NCI-H526 (cell line): Measurements from ENCODE around the gene ROBO2.

ENCODE experiments used
- DNase-seq, 2 experiments: peaks; one replicate each; lab custom pipeline; 2025; lab: John Stamatoyannopoulos, UW

ROBO2 gene

DNA sequence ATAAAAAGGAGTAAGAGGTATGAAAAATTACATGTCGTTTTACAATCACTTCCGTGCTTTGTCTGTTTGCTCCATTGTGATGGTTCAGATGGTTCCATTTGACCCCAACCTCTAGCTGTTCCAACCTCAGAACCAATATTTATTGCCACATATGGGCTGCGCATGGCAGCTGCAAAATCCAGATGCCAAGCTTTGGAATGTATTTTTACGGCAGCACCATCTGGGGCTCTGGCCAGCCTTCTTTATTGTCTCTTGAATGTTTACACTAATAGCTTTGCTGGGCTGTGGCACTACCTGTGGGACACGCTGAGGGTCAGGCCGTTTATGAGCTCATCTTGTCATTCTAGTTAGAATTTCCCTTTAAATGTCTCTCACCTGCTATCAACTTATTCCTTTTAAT lies 219.8 kb downstream of the ROBO2 start:
- no peak for DNase-seq

GRCh38 chr3:77262361-77262760 lies 222.5 kb downstream of the ROBO2 start:
- DNase-seq: no peak

- DNase-seq: no peak
Measured at GRCh38 chr3:77267589-77267988, 227.7 kb downstream of the ROBO2 start.

GRCh38 chr3:77271306-77271705 lies 231.4 kb downstream of the ROBO2 start:
- no peak for DNase-seq

DNA sequence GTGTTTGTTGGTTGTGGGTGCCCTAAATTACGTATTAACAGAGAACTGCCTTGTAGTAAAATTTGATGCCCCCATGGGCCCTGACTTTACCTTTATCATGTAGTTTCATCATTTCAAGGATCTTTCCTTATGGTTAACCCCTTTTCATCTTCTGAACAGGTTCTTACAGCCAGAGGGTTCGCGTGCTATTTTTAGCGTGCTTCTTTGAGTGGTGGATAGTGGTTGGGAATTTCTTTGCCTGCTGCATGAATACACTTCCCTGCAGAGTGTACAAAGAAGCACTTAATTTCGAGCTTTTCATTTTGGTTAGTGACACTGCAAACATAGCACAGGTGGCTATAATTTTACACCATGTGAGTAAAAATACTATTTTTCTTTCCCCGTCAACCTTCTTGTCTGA lies 231.8 kb downstream of the ROBO2 start:
- no peak for DNase-seq

DNA sequence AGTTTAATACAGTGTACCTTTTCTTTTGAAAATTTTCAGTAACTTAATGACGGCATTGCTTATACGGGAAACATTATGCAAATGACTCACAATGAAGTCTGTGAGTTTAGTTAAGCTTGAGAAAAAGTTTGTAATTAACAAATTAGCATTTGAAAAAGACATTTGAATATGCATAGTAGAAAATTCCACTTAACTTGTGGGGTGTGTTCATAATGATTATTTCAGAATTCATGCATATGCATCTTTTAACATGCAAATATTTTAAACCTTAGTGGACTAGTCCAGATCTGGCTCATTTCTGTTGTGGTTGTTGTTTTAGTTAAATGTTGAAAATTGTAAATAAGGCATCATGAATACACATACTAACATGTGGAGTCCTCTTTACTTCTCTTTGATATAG lies 239.4 kb downstream of the ROBO2 start:
- no peak for DNase-seq

DNA sequence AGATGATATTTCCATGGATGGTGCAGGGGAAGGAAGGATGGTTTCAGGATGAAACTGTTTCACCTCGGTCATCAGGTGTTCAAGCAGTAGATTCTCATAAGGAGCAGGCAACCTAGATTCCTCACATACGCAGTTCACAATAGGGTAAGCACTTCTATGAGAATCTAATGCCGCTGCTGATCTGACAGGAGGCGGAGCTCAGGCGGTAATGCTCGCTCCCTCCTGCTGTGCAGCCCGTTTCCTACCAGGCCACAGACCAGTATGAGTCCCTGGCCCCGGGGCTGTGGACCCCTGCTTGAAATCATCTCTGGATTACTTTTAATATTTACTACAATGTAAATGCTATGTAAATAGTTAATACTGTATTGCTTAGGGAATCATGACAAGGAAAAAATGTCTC lies 241.8 kb downstream of the ROBO2 start:
- DNase-seq: no peak

DNA sequence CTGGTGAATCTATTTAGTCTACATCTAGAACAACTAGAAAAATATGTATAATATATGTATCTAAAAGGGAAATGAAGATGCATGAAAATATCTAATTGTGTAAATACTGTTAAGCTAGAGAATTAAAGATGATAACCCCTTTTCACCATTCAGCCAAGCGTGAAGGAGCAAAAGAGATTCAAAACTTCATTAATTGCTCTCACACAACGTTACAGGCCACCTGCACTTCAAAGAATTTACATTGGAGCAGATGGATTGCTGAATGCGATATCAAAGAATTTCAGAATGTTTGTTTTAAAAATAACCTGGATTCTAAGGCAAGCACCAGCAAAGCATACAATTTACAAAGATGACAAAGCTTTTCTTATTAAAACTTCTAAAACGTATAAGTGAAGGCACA lies 243.2 kb downstream of the ROBO2 start:
- no peak for DNase-seq

- DNase-seq: no peak
Measured at GRCh38 chr3:77288348-77288747, 248.4 kb downstream of the ROBO2 start.

GRCh38 chr3:77296527-77296926 lies 256.6 kb downstream of the ROBO2 start:
- no peak for DNase-seq

DNA sequence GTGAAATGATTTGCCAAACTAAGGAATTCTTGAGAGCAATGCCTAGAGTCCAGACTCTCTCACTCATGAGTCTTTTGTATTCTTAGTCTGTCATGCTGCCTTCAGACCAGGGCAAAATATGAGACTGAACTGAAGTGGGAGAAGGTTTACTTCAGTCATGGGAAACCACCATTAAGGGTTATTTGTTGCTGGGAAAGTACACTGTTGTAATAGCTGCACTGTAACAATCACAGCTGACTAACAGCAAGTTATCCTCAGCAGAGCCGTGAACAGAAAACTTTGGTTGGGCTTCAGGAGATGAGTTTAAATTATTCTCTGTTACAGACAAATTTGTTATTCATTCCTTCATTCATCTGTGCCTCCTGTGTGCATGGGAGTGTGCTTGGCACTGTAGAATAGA lies 258.5 kb downstream of the ROBO2 start:
- no peak for DNase-seq

DNA sequence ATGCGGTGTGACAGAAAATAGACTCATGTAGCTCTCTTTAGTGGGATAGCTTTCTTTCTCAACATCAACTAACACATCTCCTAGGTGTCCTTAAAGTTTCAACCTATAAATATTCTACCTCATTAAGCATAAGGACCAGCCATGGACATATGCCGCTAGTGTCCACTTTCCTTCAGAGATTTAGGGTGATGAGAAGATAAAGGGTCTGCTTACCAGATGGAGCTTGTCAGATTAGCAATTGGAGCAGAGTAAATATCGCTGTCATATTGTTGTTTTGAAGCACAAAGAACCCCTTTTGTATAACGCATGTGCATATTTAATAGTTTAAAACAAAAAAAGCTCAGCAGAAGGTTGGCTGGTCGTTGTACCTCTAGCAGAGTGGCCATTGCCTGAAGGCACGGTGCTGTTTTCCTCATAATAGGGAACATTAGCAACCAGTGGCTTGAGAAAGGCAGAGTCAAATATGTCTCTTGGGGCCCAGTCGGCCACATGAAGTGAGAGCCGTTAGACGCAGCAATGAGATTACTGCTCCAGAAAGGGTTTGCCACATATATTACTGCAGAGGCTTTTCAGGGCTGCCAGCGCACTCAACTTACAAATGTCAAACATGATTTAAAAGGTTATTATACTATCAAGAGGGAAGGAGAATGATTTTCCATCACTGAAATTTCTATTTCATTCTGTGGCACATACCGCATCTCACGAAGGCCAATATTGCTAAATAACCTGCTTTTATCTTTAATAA lies 264.2 kb downstream of the ROBO2 start:
- no peak for DNase-seq

- DNase-seq: no peak
Measured at GRCh38 chr3:77304700-77305021, 264.8 kb downstream of the ROBO2 start.

- DNase-seq: no peak
Measured at GRCh38 chr3:77309460-77309859, 269.6 kb downstream of the ROBO2 start.

GRCh38 chr3:77313843-77314242 lies 273.9 kb downstream of the ROBO2 start:
- no peak for DNase-seq

DNA sequence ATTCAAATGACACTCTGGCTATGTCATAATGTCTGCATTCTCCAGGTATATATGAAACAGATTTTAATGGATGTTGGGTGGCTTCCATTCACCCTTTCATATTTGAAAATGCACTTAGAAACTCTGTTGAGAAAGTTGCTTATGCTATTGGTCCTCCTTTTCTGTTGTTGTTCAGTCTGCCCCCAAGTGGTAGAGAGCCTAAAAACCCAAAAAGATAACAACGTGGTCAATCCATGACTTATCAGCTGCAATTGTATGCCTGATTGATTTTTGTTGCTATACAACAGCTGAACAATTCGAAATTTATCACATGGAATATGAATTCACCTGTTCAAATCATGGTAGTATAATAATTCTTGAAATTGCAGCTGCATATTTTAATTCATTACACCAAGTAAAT lies 279.8 kb downstream of the ROBO2 start:
- no peak for DNase-seq

DNA sequence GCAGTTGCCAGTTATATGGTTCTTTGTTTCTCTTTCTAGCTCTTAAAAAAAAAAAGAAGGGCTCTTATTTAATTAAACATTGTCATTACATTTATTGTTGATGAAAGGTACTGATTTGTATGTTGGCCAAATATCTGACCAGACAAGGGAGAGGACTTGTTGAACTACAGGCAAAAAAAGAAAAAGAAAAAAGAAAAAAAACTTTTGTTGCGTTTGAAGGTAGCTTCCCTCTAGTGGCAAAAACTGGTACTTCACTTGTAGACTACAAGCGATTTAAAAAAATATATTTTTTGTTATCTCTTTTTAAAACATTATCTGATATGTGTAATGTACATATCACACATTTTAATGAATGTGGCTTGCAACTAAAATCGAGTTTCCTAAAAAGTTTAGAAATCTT lies 280.6 kb downstream of the ROBO2 start:
- DNase-seq: peak in 1 of 2 experiments; percentile 31

DNA sequence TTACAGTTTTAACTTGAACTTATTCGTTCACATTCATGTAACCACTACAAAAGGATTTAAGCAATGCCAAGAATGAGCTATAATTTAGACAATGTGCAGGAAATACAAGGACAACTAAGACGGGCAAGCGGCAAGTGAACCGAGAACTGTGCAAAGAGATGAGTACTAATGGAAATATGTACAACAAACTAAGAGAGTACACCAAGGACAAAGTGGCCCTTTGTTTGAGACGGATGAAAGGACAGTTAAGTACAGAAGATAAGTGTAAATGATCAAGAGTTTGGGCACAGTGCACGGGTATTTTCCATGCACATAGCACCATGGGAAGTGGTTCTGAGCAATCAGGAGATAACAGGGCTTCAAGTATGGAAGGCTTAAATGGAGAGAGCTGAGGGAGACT lies 281.7 kb downstream of the ROBO2 start:
- DNase-seq: no peak

DNA sequence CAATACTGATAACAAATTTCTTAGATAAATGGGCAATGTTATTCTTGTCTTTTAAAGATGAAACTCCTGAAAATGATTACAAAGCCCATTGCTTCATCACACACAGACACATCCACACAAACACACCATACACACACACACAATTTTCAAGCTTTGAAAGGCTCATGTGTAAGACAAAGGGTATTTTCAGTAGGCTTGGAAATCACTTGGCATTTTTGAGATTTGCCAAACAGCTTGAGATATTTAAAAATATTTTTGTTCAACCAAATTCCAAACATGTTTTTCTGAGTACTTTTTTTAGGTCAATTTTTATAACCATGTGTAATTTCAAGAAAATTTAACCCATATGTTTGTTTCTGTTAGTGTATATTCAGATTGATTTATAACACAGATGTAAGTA lies 283.7 kb downstream of the ROBO2 start:
- no peak for DNase-seq

- DNase-seq: no peak
Measured at GRCh38 chr3:77324105-77324504, 284.2 kb downstream of the ROBO2 start.

- no peak for DNase-seq
Measured at GRCh38 chr3:77325280-77325679, 285.4 kb downstream of the ROBO2 start.

GRCh38 chr3:77325702-77326101 lies 285.8 kb downstream of the ROBO2 start:
- DNase-seq: no peak

DNA sequence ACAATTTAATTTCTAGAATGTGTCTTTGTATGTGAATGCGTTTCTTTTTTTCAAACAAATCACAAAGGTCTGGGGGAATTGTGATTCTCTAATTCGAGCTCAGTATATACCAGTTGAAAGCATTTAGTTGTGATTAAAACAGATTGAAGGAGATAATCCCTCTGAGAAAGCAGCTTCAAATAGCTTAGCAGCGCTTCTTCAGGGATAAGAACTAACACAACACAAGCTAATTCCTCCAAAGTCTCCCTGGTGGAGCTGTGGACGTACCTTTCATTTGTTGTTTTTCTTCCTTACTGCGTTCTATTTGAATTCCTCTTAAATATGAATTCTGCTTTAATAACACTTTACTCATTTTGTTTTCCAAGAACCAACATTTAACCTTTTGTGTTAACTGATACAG lies 286.7 kb downstream of the ROBO2 start:
- no peak for DNase-seq

DNA sequence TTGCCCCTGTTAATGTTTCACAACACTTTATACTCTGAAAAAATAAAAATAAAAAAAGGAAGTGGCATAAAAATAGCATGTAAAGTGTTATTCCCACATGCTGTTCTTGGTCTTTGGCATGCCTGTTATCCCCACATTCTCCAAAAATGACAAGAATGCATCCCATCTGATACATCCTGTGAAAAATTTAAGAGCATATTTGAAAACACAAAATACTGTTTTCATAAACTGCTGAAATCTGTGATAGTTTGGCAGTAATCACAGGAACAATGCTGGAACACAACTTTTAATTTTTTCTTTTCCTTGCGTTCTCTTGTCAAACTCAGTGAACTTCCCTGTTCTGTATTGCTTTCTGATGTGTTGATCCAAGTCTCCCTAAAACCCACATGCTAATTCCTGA lies 288.8 kb downstream of the ROBO2 start:
- DNase-seq: no peak

- no peak for DNase-seq
Measured at GRCh38 chr3:77329116-77329515, 289.2 kb downstream of the ROBO2 start.
